ACC112 (cell line): ENCODE data around the gene ADAMTS2.

Source experiments
- H2AFZ ChIP-seq: fragments of 200-600 bp; sonication (generic); one replicate; pipeline ENCODE4 v1.6.0; 2017; ENCODE audit warnings: antibody characterized with exemption, low read length; ENCODE audit not compliant: unreplicated experiment
- H3K27ac ChIP-seq: fragments of 200-600 bp; sonication (generic); 2 replicates; pipeline ENCODE4 v1.5.1; 2014; ENCODE audit warnings: low read depth, mild to moderate bottlenecking, antibody characterized with exemption, low read length, moderate library complexity
- H3K27me3 ChIP-seq: fragments of 200-600 bp; sonication (generic); 2 replicates; pipeline ENCODE4 v1.6.1; 2014; ENCODE audit warnings: mild to moderate bottlenecking, antibody characterized with exemption, low read length, moderate library complexity, mixed read lengths; ENCODE audit not compliant: insufficient read depth
- H3K36me3 ChIP-seq: fragments of 200-600 bp; sonication (generic); 2 replicates; pipeline ENCODE4 v1.6.1; 2016; ENCODE audit warnings: mild to moderate bottlenecking, antibody characterized with exemption, low read length, moderate library complexity, mixed read lengths; ENCODE audit not compliant: insufficient read depth
- H3K4me1 ChIP-seq: fragments of 200-600 bp; sonication (generic); one replicate; pipeline ENCODE4 v1.6.1; 2016; ENCODE audit warnings: low read length, mixed read lengths; ENCODE audit not compliant: insufficient read depth, unreplicated experiment, control insufficient read depth
- H3K4me3 ChIP-seq: fragments of 200-600 bp; sonication (generic); 2 replicates; pipeline ENCODE4 v1.5.1; 2014; ENCODE audit warnings: mild to moderate bottlenecking, low read depth, low read length
- H3K79me2 ChIP-seq: fragments of 200-600 bp; sonication (generic); one replicate; pipeline ENCODE4 v1.6.0; 2016; ENCODE audit warnings: low read length; ENCODE audit not compliant: control insufficient read depth, unreplicated experiment, insufficient read depth

The ADAMTS2 gene

DNA sequence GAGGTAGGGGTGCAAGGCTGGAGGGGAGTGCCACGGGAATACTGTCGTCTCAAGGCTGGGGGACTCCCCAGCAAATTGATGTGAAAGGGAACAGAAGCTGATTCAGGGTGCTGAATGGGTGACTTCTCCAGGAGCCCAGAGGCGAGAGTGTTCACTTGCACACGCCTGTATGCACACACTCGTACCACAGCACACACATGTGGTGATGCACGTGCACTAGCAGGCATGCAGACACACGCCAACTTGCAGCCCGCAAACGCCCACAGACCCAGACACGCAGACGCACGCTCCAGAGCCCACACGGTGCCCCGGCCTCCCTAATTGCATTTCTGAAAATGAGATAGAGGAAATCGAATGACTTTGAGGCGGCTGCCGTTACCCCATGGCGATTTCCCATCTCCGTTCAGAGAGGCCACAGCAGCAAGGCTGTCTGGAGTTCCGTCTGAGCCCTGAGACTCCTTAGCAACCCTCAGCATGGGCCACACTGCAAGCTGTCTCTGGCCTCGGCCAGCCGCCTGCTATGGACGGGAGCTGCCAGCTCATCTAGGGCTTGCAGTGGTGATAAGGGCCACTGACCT is 9.1 kb upstream of the ADAMTS2 start:
- Histone ChIP-seq H3K27me3 (no peaks in the 10 kb centered on the region), H3K36me3 (no peaks in the 10 kb centered on the region), H2AFZ (no peak overlapping the region), H3K4me1 (peaks cover 13% of the 10 kb centered on the region), H3K27ac (no peak overlapping the region), H3K79me2 (no peaks in the 10 kb centered on the region), H3K4me3 (no peak overlapping the region)

DNA sequence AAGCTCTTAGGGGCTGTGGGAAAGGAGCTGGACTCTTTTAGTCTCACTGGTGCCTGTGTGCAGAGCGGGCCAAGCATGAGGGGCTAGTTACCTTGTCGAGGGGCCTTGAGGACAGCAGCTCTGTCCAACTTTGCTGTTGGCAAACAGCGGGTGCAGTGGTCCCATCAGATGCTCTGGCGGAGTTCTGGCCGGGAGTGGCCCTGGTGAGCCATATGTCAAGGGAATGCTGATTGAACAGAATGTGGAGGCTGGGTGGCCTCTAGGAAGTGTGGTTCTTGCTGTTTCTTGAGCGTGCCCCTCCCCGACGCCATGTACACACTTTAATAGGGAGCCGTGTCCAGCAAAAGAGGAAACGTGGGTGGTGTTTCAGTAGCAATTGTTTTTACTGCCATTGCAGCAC is 3.6 kb upstream of the ADAMTS2 start:
- no peaks in the 10 kb centered on the region for H3K27me3 ChIP-seq
- H3K4me3 ChIP-seq: no peak overlapping the region
- H2AFZ ChIP-seq: no peak overlapping the region
- no peaks in the 10 kb centered on the region for H3K36me3 ChIP-seq
- peaks cover 6% of the 10 kb centered on the region for H3K79me2 ChIP-seq
- no peaks in the 10 kb centered on the region for H3K4me1 ChIP-seq
- no peak overlapping the region for H3K27ac ChIP-seq

DNA sequence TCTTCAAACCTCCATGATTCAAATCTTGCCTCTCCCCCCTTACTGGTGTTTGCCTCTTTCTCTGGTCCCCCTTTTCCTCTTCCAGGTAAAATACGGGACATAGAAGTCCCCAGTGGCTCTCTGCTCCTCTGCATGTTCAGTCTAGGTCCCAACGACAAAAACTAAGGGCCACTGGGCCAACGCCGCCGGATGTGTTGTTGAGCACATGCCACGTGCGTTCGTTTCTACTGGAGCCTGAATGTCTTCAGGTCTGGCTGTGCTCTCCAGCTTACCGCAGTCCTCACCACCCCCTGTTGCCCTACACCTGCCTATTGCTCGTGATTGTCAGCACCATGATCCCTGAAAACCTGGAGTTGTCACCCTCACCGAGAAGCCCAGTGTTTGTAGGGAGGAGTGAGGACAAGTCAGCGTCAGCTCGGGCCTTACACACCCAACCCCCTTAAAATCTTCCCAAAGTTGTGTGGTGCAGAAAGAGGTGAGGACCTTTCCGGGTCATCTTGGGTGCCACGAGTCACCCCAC is 2.8 kb upstream of the ADAMTS2 start:
- no peak overlapping the region for H3K4me3 ChIP-seq
- peaks cover 14% of the 10 kb centered on the region for H3K79me2 ChIP-seq
- H3K27me3 ChIP-seq: no peaks in the 10 kb centered on the region
- no peaks in the 10 kb centered on the region for H3K36me3 ChIP-seq
- H3K4me1 ChIP-seq: no peaks in the 10 kb centered on the region
- H3K27ac ChIP-seq: no peak overlapping the region
- no peak overlapping the region for H2AFZ ChIP-seq

DNA sequence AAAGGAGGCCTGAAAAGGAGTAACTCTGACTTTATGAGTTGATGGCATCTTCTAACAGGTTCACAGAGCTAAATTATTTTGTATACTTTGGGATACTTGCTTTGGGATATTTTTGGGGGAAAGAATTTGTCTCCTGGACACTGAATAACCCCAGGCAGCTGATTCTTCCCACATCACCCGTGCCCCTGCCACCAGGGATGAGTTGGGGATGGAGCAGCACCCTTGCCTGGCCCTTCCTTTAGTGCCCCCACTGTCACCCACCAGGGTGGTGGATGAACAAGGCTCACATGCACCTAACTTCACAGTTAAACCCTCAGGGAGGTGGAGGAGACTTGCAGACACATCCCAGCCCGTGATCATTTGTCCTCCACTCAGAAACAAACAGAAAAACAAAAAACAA is 2.3 kb upstream of the ADAMTS2 start:
- Histone ChIP-seq H3K4me3 (no peak overlapping the region), H3K4me1 (no peaks in the 10 kb centered on the region), H2AFZ (no peak overlapping the region), H3K27me3 (no peaks in the 10 kb centered on the region), H3K36me3 (no peaks in the 10 kb centered on the region), H3K27ac (no peak overlapping the region), H3K79me2 (peaks cover 19% of the 10 kb centered on the region)

DNA sequence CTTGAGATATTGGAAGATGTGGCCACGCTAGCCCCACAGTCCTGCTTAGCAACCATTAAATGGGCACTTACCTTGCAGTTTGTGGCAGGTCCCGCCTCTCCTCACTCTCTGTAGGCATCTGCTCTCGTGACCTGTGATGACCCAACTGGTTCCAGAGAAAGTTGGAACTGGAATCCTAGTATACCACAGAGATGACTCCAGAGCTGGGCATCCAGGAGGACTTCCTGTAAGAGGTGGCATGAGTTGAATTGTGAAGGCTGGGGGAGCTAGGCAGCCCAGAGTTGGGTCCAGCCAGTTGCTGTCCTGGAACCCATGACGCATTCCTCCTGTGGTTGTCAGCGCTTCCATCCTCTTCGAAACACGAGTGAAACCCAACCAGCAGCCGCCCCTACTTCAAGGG is 1.6 kb upstream of the ADAMTS2 start:
- H3K27ac ChIP-seq: no peak overlapping the region
- H3K4me3 ChIP-seq: no peak overlapping the region
- no peaks in the 10 kb centered on the region for H3K36me3 ChIP-seq
- peaks cover 6% of the 10 kb centered on the region for H3K4me1 ChIP-seq
- no peaks in the 10 kb centered on the region for H3K27me3 ChIP-seq
- H3K79me2 ChIP-seq: peaks cover 26% of the 10 kb centered on the region
- no peak overlapping the region for H2AFZ ChIP-seq

DNA sequence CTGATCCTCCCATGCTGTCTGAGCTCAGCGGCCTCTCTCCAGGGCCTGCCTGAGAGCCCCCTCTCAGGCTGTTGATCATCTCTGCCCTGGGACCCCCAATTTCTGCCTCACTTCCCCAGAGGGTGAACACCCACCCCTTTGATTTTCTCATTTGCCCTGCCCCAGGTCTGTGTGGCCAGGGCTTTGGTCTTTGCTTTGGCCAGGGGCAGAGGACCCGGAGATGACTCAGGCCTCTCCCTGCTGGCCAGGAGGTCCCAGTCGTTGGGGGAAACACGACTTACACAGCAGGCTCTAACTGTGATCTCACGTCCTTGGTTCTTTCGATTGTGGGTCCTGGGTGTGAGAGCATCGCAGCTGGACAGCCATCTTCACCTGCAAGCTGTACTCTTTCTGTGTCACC is 1.1 kb upstream of the ADAMTS2 start:
- Histone ChIP-seq H3K4me1 (peaks cover 9% of the 10 kb centered on the region), H3K27ac (no peak overlapping the region), H3K4me3 (no peak overlapping the region), H3K27me3 (no peaks in the 10 kb centered on the region), H2AFZ (no peak overlapping the region), H3K36me3 (no peaks in the 10 kb centered on the region), H3K79me2 (peaks cover 30% of the 10 kb centered on the region)

DNA sequence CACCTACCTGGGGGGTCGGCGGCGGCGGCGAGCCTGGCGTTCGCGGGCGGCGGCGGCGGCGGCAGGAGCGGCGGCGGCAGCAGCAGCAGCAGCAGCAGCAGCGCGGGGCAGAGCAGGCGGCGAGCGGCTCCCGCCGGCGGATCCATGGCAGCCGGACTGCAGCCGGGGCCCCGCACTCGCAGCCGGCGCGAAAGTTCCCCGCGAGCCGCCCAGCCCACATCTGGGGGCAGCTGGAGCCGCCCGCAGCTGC is 153 bp downstream of the ADAMTS2 start:
- Histone ChIP-seq H3K27me3 (no peaks in the 10 kb centered on the region), H3K4me3 (peak overlapping the region; percentile 94), H2AFZ (peak overlapping the region; percentile 51), H3K79me2 (peaks cover 41% of the 10 kb centered on the region), H3K27ac (no peak overlapping the region), H3K36me3 (no peaks in the 10 kb centered on the region), H3K4me1 (peaks cover 9% of the 10 kb centered on the region)

DNA sequence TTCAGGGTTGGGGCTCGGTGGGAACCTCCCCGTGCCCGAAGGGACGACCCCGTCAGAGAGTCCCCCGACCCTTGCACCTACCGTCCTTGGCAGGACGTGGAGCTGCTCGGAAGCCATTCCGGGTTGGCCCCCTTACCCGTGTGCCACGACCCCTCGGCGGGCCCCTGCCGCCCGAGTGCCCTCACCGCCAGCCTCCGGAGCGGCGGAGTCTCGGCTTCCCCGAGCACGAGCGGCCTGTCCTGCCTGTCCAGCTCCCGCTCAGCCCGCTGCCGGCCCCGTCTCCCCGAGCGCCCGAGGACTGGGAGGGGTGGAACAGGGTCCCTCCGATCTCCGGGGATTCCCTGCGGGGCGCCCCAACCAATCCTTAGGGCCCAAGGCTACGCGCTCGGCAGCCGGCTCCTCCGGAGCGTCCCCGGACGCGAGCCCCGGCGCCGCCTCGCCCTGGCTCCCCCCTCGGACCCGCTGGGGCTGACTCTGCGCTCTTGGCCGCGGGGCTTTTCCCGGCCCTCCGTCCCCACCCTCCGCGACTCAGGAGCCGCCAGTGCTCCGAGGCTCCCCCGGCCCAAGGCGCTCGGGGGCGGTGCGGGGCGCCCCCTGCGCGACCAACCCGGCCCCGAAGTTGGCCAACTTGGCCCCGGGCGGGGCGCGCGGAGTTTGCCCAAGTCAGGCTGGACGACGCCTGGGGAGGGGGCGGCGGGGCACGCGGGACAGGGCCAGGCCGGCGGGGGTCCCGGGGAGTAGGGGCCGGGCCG is 654 bp downstream of the ADAMTS2 start:
- Histone ChIP-seq H3K27ac (peak overlapping the region; percentile 21; the same call in 1 of the 2 replicates), H3K36me3 (no peaks in the 10 kb centered on the region), H2AFZ (peak overlapping the region; percentile 51), H3K27me3 (no peaks in the 10 kb centered on the region), H3K4me3 (peak overlapping the region; percentile 94), H3K79me2 (peaks cover 46% of the 10 kb centered on the region), H3K4me1 (peaks cover 9% of the 10 kb centered on the region)

DNA sequence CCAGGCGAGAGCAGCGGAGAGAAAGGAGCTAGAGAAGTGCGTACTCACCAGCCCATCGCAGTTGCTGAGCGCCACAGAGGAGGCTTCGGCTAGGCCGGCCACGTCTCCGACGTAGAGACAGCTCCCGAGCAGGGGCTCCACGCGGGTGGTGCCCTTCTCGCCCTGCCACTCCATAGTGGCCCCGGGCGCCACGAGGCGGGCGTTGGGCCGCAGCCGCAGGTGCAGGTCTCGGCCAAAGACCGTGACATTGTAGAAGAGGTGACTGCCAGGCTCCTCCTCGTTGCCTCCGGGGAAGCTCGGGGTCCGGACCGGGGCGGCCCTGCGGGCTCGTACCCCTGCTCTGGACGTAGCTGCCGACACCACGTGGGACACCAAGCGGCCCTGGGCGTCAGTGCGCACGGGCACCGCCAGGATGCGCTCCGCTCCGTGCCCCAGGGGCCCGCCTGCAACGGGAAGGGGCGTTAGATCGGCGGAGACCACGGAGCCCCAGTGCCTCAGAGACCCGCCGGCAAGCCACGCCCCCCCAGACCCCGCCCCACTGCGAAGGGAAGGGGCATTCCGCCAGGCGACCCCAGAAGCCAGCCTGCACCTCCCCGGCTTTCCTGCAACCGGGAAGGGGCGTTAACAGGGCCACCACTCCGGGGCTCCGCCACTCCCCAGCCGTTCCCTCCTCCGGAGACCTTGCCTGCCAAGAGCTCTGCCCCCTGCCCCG is 1.4 kb downstream of the ADAMTS2 start:
- no peaks in the 10 kb centered on the region for H3K36me3 ChIP-seq
- H3K27me3 ChIP-seq: no peaks in the 10 kb centered on the region
- H2AFZ ChIP-seq: peak overlapping the region; percentile 51
- peak overlapping the region; percentile 94 for H3K4me3 ChIP-seq
- H3K4me1 ChIP-seq: peaks cover 9% of the 10 kb centered on the region
- H3K27ac ChIP-seq: no peak overlapping the region
- H3K79me2 ChIP-seq: peaks cover 53% of the 10 kb centered on the region

DNA sequence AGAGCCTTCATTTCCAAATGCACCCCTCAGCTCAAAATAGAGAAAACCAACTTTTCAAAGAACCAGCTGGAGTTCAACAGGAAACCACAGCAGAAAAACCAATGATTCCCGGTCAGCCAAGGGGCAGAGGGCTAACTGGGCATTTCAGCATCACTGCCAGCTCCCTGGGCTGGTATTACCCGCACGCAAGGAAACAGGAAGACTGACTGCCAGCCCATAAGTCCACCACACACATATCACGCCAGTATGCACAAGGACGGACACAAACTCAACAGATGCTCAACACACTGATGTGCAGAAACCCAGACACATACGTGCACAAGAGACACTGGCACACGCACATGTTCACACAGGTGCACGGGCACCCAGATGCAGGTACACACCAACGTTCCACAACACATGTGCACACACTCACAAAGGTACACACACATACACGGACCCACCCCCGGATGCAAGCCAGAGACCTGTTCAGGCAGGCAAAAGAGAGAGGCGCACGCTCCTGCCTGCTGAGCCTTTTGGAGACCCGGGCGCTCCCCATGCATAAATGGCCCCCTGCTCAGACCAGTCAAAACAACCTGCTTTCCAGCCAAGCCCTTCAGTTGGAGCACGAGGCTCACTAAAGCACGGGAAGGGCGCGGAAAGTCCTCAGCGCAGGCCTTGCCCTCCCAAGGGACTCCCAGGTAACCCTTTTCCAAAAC is 2.1 kb downstream of the ADAMTS2 start:
- Histone ChIP-seq H3K36me3 (no peaks in the 10 kb centered on the region), H3K4me3 (peak overlapping the region; percentile 94), H3K4me1 (peaks cover 9% of the 10 kb centered on the region), H2AFZ (no peak overlapping the region), H3K79me2 (peaks cover 58% of the 10 kb centered on the region), H3K27me3 (no peaks in the 10 kb centered on the region), H3K27ac (peak overlapping the region; percentile 20; the same call in 1 of the 2 replicates)
